Stimulated activated CD4-positive, alpha-beta T cell treated with anti-CD3 and anti-CD28 coated beads, TNF-alpha, amount 100 ng/mL, for 48 hours (primary cell): ENCODE measurements around the gene ZNF746.
"Not testable (repeated sequence)": the region's sequence is repeated elsewhere in the genome, so short reads cannot be mapped to it uniquely, and the experiment has no call there.

ENCODE experiments used
- DNase-seq, 3 donors: peaks; one replicate each; pipeline ENCODE4 v3.0.0-alpha.2; 2020; ENCODE audit warnings: low read depth in 3 of 3

ZNF746 gene

DNA sequence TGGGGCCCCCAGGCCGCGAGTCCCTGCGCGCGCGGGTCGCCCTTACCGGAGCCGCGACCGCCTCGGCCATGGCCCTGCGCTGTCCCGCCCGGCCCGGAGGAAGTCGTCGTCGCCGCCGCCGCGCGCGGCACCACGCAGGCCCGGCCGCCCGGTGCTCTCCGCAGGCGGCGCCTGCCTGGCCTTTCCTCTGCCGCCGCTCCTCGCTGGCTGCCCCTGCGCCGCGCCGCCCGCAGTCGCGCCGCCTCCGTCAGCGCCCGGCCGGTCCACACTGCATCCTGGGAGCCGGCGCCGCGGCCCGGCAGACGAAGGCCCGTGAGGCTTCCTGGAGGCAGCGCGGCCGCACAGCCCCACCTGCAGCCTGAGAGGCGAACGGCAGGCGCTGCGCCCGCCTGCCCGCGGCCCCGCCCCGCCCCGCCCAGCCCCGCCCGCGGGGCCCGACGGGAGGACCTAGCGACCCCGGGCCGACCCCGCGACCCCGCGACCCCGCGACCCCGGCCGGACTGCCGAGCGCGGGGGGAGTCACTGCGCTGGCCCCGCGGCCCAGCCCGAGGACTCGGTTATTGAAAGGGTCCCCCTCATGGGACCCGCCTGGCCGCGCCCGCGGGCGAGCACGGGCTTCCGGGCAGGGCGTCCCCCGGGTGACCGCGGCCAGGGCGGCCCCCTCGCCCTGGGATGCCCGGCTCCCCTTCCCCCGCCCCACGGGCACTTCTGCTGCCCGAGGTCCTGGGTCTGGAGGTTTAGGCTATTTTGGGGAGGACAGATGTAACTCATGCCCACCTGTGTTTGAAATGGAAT is at the start of gene ZNF746:
Gene ZNF746, minus strand, starts transcription at position 343 of the 795 bp plus-strand sequence. Its CDS starts 273 bp downstream, at position 70.
- peak; percentile 64 to 70 (median 70) for DNase-seq

DNA sequence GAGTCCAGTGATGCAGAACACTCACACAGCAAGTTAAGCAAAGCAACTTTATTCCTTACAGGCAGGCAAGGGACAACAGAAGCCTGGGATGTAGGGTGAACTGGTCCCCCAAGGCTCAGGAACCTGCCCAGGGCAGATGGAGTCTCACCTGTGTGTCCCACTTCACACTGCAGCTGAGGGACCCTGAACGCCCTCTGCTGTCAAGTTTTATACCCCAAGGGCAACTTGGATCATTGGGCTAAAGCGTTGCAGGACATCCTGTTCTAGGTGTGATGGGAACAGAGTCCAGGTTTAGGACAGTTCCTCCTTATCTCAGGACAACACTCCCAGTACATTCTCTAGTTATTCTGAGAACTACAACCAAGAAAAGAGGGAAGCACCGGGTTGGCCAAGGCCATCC is 49.5 kb upstream of the ZNF746 start:
- DNase-seq = no peak

DNA sequence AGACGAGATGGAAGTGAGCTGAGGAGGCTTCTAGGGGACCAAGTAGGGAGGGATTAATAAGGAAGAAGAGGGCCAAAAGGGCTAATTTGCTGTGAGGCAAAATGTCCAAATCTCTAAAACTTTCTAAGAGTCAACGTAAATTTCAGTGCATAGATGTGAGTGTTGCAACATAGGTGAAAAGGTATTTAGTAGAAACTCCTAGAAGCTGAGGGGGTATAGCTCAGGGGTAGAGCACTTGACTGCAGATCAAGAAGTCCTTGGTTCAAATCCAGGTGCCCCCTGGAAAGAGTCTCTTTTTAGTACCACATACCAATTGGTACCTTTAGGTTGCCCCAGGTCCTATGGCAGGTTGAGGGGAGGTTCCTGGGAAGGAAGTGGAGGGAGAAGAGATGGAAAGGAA is 48.7 kb upstream of the ZNF746 start:
- no peak for DNase-seq

DNA sequence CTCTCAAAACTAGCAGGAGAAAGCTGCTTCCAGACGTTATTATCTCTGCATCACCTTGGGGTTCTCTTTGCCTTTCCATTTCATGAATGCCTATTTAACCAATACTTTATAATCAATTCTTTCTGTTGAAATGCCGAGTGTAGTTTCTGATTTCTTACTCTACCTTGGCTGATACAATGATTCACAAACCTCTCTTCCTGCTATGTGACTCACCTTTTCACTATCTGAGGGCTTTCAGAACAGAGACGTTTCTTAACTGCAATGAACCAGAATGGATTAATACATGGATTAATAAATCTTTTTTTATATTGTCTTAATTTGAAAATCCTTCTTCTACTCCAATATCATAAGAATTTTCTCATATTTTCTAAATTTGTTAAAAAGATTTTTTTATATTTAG is 46.4 kb upstream of the ZNF746 start:
- DNase-seq = no peak

DNA sequence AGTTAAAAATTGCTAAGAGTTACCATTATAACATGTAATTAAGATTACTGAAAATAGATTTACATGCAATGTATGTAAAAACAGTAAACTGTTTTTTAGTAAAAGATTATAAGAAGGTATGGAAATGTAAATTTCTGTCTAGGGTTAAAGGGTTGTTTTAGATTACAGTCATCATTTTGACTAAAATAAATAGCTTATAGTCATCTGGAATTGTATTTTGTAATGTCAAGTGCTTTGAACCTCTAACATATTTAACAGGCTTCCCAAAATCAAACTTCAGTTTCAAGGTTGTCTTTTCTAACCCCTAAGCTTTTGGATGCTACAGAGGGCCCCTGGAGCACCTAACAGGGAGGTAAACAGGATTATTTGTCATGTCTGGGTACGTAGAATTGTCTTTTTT is 35.0 kb upstream of the ZNF746 start:
- no peak for DNase-seq

DNA sequence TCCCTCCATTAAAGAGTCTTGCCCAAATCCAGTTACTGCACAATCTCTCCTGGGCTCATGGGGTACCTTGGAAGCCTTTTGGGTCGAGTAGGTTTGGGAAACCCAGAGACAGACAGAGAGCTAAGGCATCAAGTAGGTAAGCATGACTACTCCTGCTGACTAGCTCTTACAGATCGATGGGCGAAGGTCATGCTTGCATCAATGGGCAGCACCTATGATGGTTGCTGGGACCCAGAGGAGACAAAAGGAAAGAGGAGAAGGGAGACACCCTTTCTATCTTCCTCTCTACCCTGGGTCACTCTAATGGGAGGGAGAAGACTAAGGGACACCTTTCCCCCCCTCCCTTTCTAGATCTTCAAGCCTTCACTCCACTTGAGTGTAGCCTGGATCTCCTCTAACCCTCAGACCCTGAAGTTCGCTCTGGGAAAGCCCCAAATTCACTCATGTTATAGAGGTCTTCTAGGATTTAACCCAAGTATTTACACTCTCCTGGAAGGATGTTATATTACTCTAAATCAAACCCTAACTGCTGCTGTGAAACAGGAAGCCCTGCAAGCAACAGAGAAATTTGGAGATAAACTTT is 31.6 kb upstream of the ZNF746 start:
- DNase-seq = no peak

DNA sequence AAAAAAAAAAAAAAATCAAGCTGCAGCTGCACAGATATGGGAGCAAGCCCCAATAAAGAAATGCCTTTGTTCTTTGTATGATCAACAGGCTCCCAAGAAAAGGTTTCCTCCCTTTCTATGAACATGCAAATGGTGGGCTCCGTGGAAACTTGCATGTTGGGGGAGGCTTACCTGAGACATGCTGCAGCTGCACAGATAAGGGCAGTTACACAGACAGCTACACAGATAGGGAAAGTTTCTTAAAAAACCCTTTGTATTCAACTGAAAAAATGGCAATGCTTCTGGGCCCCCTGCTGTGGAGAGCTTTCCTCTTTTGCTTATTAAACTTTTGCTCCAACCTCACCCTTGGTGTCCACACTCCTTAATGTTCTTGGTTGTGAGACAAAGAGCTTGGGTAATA is 29.8 kb upstream of the ZNF746 start:
- no peak for DNase-seq

DNA sequence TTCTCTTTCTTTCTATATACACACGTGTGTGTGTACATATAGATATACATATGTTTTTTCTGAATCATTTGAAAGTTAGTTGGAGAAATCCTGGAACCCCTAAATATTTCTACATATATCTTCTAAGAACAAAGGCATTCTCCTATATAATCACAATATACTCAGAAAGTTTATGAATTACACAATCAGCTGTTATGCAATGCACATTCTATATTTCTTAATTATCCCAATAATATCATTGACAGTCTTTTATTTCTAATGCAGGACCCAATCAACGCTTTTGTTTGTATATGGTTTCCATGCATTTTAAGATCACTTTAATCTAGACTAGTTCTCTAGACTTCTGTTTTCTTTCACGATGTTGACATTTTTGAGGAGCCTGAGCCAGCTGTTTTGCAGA is 27.7 kb upstream of the ZNF746 start:
- DNase-seq = no peak

DNA sequence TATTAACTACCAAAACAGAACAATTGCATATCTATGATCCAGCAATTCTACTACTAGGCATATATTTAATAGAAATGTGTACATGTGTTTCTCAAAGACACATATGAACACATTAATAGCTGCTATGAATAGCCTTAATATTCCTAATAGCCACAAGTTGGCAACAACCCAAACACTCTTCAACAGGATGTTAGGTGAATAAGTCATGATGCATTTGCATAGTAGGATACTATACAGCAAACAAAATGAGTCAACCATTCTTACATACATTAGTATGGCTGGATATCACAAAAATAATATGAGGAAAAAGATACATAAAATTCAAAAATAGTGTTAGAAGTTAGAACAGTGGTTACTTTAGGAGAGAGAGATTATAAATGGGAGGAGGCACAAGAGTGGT is 26.8 kb upstream of the ZNF746 start:
- no peak for DNase-seq

DNA sequence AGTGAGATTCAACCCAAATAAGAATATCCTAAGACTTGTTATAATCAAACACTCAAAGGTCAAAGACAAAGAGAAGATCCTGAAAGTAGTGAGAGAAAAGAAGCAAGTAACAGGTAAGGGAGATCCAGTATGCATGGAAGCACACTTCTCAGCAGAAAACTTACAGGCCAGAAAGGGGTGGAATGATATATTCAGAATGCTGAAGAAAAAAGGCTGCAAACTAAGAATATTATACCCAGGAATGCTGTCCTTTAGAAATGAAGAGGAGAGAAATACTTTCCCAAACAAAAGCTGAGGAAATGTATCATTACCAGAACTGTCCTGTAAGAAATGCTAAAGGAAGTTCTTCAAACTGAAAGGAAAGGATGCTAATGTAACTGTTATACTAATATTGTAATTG is 12.6 kb upstream of the ZNF746 start:
- no peak for DNase-seq

DNA sequence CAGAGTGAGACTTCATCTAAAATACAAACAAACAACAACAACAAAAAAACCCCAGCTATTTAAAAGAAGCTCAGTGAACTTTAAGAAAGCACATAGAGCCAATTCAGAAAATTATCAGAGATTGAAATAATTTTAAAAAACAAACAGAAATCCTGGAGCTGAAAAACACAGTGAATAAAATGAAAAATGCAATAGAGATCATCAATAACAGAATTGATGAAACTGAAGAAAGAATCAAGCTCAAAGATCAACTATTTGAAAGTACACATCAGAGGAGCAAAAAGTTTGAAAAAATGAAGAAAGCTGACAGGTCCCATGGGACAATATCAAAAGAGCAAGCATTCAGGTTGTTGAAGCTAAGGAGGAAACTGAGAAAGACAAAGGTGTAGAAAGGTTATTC is 12.2 kb upstream of the ZNF746 start:
- DNase-seq = no peak

DNA sequence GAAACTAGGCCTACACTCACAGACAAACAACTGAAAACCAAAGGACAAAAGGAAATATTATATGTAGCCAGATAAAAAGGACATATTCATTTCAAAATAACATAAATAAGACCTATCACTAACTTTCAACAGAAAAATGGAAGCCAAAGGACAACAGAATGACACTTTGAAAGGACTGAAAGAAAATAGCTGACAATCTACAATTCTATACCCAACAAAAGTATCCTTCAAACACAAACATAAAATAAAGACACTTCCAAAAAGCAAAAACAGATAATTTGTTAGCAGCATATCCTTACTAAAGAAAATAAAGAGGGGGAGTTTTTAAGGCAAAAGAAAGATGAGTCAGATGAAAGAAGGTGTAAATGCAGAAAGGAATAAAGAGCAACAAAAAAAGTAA is 7.9 kb upstream of the ZNF746 start:
- DNase-seq = no peak

DNA sequence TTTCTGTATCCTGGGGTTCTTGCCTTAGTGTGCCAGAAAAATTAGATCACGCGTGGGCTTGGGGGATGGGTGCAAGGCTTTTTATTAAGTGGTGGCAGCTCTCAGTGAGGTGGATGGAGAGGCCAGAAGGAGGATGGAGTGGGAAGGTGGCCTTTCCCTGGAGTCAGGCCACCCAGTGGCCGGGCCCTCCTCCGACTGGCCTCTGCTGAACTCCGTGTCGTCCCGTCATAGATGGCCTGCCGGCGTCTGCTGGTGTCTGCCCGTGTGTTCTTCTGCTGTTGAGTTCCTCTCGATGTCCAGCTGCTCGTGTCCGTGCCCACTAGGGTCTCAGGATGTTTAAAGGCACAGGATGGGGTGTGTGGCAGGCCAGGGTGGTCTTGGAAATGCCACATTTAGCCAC is 4.0 kb upstream of the ZNF746 start:
- DNase-seq = no peak

DNA sequence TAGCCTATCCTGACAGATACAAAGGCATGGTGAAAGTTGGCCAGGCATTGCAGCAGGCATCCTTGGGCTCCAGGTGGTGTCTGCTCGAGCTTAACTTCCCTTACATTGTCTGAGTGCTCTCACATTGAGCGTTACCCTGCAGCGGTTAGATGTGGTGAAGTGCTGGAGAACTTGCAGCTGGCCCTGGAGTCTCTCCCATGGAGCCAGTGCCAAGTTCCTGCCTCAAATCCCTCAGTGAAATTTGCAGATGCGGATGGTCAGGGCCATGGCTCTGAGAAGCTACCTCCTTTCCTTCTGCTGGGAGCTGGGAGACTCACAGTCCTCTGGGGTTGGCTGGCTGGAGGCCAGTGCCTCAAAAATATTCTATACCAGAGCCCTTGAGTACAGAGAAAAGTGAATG is 3.3 kb upstream of the ZNF746 start:
- DNase-seq = no peak

DNA sequence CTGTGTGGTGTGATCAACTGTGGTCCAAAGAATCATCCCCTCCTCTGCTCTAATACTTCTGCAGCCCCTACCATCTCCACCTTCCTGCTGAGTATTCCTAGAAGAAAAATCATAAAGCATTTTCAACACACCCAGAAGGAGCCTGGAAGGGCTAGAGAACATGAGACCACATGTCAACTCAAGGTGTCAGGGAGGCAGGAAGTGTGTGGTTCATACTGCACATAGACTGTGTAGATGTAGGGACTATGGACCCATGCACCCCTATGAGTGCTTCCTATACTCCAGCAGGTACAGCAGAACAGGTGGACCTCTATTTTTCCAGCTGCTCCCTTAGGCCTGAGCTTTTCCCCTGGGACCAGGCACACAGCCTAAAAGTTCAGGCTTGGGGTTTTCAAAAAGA is 2.6 kb upstream of the ZNF746 start:
- DNase-seq = no peak

DNA sequence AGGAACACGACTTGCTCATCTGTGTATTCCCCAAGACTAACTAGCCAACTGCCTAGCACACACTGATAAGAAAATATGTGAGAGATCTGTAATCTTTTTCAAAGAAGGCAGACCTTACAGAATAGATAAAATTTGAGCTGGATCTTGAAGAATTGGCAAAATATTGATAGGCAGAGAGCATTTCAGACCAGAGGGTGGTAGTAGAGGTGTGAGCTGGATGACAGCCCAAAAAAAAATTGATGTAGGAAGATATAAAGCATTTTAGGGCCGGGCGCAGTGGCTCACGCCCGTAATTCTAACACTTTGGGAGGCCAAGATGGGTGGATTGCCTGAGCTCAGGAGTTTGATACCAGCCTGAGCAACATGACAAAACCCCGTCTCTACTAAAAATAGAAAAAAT is 1.2 kb upstream of the ZNF746 start:
- no peak for DNase-seq

DNA sequence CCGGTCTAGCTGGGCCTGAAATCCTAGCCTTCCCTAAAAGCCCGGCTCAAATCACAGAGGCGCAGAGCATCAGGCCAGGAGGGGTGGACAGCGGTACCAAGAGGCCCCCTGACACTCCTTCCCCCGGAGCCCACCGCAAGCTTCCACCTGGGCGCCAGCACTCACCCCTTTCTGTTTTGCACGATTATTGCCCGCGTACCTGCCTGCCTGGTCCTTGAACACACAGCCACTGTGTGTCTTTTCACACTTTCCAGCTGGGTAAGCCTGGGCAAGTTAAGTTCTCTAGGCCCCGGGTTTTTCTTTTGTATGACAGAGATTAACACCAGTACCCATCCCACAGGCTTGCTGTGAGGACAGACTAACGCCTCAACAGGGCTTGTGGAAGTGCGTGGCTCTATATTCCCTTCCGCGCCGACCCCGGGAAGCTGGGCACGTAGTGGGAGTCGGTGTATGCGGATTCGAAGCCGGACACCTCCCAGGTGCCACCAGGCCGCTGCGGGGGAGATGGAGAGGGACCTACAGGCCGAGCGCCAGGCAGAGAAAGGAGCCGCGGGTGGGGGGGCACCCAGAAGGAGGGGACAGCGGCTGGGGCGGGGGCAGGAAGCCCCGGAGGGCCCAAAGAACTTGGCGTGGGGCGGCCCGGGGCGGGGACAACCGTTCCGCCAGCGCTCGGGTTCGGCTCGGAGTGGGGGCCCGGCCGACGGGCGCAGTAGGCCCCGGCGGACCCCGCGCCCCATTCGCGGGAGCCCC is 792 bp downstream of the ZNF746 start:
- DNase-seq = peak in 1 of 3 donors; percentile 33

DNA sequence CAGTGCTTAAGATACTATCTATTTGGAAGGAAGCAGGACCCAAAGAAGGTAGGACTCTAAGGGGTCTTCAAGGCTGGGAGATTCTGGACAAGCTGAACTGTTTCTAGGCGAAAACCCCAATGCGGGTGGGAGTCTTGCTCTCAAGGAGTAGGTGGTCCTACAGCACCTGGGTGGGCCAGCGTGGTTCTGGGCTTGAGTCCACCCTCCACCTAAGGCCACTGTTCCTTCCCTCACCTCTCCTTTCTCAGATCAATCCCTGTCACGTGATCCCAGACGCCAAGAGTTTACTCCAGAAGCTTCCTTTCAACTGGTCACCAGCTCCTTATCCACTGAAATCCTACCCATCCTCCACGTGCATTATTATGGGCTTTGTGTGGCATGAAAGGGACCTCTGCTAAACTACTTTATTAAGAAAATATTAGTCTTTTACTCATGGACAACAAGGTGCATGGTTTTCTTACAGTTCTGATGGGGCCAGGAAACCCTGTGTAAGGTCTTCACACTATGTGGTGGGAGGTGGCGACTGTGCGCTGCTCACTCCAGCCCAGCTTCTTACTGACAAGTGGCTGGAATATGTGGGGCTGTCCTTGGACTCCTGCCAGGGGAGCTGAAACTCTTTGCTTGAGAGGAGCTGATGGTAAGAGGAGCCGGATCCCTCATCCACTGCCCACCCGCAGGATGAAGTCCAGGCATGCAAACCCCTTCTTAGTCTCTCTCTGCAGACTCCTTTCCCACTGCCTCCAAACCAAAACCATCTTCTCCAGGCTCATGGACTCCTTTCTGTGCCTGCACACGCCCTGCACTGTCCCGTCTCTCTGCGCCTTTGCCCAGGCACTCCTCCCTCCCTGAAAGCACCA is 1.6 kb downstream of the ZNF746 start:
- DNase-seq = no peak

DNA sequence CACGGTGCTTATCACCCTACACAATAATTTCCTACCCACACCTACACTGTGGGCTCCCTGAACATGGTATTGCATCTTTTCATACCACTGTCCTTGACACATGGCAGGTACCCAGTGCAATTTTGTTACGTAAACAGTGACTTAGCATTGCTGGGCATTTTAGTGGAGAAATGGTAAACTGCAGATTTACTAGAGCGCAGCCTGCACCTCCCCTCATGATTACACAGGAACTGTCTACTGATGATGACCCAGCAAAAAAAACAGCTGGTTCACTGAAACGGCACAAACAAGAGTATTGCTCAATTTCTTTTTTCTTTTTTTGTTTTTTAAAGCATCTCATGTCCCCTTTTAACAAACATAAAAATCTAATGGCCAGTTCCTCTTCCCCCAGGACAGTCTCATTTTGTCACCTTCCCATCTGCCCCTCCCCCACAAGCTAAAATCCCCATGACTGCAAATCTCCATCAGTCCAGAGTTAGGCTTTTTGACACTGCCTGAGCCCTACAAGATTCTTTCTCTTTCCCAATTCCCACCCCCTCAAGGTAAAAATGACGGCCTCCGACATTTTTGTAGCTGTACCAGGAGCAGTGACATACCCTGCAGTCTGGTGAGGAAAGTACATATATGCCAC is 2.8 kb downstream of the ZNF746 start:
- DNase-seq = no peak

DNA sequence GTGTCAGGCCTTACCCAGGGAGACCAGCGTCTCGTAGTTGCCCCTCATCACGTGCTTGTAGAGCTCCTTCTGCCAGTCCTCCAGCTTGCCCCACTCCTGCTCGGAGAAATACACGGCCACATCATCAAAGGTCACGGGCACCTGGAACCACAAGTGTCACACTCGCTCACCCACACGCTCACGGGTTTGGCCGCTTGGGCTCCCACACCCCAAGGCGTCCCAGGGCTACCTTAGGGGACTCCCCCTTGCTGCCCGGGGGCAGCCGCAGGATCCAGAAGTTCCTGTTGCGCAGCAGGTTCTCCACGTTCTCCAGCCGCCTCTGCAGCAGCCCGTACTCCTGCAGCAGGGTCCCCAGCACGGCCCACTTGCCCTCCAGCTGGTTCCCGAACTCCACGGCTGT is 3.6 kb downstream of the ZNF746 start:
- DNase-seq = not testable (repeated sequence)

DNA sequence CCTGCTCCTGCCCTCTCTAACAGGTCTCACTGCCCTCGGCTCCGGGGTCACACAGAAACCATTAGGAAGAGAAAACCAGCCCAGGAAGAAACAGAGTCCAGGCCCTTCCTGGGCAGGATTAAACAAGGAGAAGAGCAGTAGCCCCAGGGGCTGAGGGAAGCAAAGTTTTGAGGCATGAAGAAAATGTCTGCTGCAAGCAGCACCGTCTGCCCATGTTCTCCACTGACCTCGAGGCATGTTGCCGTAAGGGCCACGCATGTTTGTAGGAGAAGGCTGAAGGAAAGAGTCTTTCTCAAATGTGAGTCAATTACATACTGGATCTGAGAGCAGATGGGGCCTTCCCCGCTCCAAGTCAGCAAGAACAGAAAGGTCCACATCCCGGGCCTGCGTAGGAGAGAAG is 4.2 kb downstream of the ZNF746 start:
- no peak for DNase-seq
